GM19328 (cell line): ENCODE results near the gene CC2D2B.
"Not testable (repeated sequence)": the region's sequence is repeated elsewhere in the genome, so short reads cannot be mapped to it uniquely, and the experiment has no call there.

Source experiments
- ATAC-seq: cut with Tn5 transposase; IDR thresholded peaks from one replicate; pipeline ENCODE4 v1.9.1; 2021; ENCODE audit warnings: mild to moderate bottlenecking, moderate library complexity; ENCODE audit not compliant: unreplicated experiment

Gene CC2D2B, protein sequence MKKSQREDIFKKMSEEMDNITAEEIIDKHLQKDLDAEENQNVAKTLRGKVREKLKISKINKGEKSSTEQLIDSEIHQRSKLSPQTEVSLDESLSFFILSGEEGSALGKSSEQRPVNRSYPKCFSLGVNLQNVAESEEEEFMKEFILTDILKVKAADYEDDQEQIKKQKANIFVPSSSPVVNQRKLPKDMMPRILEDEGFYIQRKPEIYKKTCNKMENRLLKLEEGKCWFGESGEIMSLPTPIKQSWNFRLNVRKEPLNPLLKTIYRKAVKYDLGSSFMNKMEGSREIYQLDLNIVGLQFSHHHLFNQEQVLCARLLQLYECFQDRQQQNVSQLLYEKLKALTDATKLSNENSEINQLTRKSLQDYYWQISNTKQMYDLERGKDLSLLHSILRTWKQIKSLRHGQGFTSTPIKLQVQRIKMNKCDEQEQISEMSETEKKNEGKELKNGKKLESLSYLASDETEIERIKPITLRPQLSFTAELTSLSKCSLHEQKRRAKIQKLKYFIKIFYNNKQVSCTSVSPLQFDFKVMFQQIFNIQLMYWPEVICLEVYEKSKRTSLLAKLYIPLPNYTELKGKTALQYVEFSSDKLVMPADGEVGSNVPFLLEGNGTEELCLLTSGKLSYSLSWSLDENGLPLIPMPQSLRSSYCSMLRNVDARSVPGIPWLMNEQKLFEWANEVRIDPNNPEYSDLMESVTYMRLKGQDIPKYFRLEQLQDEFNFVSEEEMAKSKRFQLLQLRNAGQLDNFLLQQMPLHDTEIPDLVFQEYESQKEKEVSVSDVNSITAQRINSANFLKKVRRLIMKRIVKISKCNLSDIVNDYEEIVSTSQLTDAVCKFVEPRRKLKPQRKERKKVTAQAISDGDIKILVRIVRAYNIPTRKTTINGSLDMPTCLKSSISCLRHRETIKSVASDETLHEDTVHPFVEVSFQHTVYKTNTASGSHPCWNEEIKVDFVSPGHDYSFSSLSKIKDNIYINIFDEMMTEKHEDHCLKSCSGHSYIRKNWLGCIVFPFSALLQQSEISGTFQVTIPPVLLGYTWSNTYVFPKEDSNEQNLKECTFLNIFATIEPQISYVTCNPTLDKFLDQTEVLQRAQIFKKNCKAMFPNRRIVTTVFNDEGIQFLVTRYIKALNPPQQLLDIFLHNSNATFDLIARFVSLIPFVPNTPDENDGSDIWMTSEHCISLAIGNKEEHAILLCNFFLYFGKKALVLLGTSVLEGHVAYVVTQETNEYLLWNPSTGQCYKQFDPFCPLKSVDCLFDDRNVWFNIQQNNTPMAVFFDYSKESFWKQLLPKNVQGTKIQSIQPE (N-terminal part only)

DNA sequence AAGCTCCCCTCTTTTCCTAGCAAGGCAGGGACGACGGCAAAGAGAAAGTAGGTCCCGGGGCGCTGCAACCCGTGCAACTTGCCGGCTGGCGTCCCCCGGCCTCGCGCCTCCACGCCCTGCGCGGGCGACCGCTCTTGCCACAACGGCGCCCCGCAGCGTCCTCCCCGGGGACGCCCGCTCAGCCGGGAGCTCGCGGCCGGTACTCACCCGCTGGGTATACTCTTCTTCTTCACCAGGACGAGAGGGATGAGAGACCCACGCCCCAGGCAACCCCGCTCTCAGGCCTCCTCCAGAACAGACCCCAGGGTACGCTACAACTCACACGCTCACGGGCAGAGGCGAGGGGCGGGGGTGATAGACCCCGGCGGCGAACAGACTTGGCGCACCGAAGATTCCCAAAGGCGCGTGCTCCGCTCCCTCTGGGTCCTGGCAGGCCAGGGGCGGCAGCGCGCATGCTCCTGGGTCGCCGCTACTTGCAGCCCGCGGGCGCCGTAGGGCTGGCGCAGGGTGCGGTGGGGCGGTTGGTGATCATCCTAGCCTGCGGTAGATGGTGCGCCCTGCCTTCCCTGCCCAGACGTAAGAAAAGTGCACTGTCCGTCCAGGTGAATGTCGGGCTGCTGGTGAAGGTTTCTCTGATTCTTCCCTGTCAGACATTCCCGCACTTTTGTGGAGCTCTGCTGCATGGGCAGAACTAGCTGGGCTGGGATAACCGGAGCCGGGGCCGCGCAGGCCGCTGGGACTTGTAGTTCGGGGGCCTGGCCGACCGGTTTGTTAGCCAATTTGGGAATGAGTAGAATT lies at the start of gene CC2D2B:
Gene CC2D2B, plus strand, starts transcription at position 520 of the 798 bp plus-strand sequence. CDS start 3,349 bp downstream, outside the sequence.
- ATAC-seq, result peak; percentile 88

DNA sequence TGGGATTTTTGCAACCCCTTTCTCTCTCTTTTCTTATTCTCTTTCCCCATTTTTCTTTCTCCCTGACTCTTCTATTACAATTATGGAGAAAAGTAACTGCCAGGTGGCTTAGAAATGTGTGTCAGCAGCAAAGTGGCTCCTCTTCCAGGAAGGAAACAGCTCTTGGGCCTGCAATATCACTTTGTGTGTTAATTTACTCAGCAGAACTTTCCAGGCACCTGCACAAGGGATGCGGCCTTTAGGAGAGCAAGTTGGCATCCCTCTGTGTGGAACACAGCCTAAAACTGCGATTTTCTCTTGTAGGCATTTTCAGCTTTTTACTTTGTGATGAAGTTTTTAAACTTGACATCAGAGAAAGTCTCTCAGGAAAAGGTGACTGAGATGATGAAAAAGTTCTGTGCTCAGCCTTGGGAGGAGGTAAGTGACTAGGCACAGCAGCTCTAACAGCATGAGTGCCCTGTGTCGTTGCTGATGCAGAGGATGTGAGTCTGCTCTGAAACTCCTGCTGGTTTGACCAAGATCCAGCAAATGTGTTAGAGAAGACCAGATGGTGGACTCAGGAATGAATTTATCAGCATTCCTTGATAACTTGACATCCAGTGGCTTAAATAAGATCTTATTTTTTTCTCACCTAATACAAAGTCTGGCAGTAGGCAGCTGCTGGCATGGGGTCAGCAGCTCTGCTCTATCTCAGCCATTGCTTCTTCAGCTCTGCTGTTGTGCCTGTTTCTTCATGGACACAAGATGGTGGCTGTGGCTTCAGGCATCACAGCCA lies 47.4 kb upstream of the CC2D2B start:
- ATAC-seq, result no peak

DNA sequence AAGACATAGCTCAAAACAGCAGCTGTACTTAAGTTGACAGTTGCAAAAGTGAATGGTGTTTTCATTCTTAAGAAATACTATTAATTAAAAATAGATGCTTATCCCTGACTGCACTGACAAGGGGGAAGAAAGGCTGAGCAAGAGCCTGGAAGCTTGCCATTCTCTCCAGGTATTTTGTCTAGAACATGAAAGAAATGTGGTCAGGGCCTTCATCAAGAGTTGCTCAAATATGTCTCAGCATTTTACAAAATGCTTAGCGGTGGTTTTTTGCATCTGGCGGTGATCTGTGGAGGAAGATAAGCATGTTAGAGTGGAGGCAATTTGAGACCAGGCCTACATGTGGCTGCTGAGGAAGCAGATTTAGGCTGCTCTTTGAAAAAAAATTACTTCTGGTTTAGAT lies 46.4 kb upstream of the CC2D2B start:
- ATAC-seq, result no peak

- peak; percentile 89 for ATAC-seq
Measured at GRCh38 chr10:95864906-95865813, 42.6 kb upstream of the CC2D2B start.

GRCh38 chr10:95865814-95866466 lies 41.8 kb upstream of the CC2D2B start:
- no peak for ATAC-seq

- no peak for ATAC-seq
Measured at GRCh38 chr10:95866467-95866842, 41.3 kb upstream of the CC2D2B start.

- ATAC-seq, result no peak
Measured at GRCh38 chr10:95867866-95868265, 39.9 kb upstream of the CC2D2B start.

DNA sequence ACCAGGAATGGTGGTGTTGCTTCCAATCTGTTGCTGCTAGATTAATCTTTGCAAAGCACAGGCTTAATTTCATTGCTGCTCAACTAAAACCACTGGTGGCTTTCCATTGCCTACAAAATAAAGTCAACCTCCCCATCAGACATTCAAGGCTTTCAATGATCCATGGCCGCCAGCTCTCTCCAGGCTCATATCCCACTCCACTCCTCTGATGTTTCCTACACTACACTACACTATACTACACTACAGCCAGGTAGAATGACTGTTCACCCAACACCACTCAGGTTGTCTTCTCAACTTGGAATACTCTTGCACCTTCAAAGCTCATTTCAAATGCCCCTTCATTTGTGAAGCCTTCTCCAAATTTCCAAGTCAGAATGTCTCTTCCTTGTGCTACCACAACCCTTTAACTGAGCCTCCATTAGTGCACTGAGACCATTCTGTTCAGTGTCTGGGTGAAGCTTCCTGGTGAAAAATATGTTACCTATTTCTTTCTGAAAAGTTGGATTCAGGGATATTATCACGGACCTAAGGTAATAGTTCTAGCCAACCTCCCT lies 35.5 kb upstream of the CC2D2B start:
- no peak for ATAC-seq

GRCh38 chr10:95873139-95873538 lies 34.6 kb upstream of the CC2D2B start:
- ATAC-seq, result no peak

DNA sequence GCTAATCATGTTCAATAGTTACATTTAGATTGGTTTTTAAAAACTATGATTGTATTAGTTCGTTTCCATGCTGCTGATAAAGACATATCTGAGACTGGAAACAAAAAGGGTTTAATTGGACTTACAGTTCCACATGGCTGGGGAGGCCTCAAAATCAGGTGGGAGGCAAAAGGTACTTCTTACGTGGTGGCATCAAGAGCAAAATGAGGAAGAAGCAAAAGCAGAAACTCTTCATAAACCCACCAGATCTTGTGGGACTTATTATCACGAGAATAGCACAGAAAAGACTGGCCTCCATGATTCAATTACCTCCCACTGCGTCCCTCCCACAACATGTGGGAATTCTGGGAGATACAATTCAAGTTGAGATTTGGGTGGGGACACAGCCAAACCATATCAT lies 34.1 kb upstream of the CC2D2B start:
- ATAC-seq, result no peak

- ATAC-seq, result not testable (repeated sequence)
Measured at GRCh38 chr10:95874783-95875182, 33.0 kb upstream of the CC2D2B start.

GRCh38 chr10:95876756-95877155 lies 31.0 kb upstream of the CC2D2B start:
- no peak for ATAC-seq

DNA sequence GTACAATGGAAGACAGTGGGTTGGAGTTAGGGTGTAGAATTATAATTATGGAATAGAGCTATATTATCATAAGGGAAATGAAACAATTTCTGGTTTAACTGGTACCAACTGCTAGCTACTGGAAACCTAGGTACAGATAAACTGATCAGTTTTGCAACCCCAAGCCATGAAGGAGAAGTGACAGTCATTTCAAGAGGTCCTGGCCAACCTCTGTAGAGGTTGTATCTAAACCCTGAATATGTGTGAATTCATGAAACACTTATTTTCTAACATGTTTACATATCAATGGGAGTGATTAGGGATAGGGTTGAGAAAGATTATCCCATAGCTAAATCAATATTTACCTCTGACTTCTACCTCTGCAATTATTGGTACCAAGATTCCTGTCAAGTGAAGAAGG lies 29.9 kb upstream of the CC2D2B start:
- no peak for ATAC-seq

- no peak for ATAC-seq
Measured at GRCh38 chr10:95880704-95881103, 27.1 kb upstream of the CC2D2B start.

GRCh38 chr10:95881316-95881715 lies 26.5 kb upstream of the CC2D2B start:
- ATAC-seq, result no peak

GRCh38 chr10:95889830-95890229 lies 17.9 kb upstream of the CC2D2B start:
- no peak for ATAC-seq

DNA sequence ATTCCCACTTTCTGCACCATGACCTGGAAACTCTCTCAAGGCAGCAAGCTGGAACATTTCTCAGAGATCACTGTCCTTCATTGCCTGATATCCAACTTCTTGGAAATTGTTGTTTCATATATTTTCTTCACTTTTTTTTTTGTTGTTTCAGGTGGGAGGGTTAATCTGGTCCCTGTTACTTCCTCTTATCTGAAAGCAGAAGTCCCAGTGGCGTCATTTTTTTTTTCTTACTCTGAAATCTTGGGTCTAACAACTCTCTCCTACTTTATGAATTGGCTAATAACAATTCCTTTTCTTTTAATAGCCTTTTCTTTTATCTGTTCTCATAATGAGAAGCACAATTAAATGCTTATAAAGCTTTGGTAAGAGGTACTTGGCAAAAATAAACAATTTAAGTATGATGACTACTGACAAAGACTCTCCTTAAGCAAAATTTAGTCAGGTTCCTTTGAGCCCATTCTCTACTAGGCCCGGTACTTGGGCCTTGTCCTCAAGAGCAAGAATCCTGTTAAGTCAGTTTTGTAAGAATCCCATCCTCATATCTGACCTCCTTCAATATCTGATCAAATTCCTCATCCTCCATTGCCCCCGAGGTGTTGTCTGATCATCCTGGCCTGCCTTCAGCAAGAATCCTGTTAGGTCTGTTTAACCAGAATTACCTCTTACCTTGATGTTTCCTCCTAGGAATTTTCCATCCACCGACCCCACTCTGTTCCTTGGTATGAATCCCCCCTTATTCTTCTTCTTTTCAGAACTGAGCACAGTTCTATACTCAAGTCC lies 11.5 kb upstream of the CC2D2B start:
- ATAC-seq, result no peak
